ENCODE data around the gene EPB41L2. TPM values are rescaled to one million over a fixed set of nuclear protein-coding genes. Genes with fewer than 3 reads are reported as not detected.

EPB41L2 gene
- total RNA-seq, 1 donor from 2014 or later: 124 TPM

- Histone ChIP-seq H3K9me3 (no peaks in the 10 kb centered on the region), H3K27me3 (ENCODE audit: low read depth) (no peaks in the 10 kb centered on the region), H3K27ac (no peak overlapping the region), H3K4me1 (peaks cover 37% of the 10 kb centered on the region), H3K4me3 (no peak overlapping the region), H3K36me3 (no peaks in the 10 kb centered on the region)
- DNase-seq (no peak), ATAC-seq (no peak)
- intact Hi-C loops (cut with DNase I): no loop called here
- no peak for TF ChIP-seq CTCF (IDR thresholded peaks at IDR 0.05)
Observed at GRCh38 chr6:130932921-130933320, 130.1 kb downstream of the EPB41L2 start.

- Histone ChIP-seq H3K27me3 (ENCODE audit: low read depth) (no peaks in the 10 kb centered on the region), H3K36me3 (no peaks in the 10 kb centered on the region), H3K4me1 (peaks cover 39% of the 10 kb centered on the region), H3K27ac (no peak overlapping the region), H3K4me3 (no peak overlapping the region), H3K9me3 (no peaks in the 10 kb centered on the region)
- no peak for ATAC-seq
- no peak for DNase-seq
- intact Hi-C loops (cut with DNase I): no loop called here
- no peak for TF ChIP-seq CTCF (IDR thresholded peaks at IDR 0.05)
Observed at GRCh38 chr6:130932438-130932837, 130.6 kb downstream of the EPB41L2 start.

- intact Hi-C loops (cut with DNase I): no loop called here
- ATAC-seq: peak in 1 of 2 donors; percentile 54
Observed at GRCh38 chr6:130931683-130932082, 131.4 kb downstream of the EPB41L2 start.

GRCh38 chr6:130929036-130929678, 133.9 kb downstream of the EPB41L2 start:
- intact Hi-C loops (cut with DNase I): no loop called here
- no peak for TF ChIP-seq CTCF (IDR thresholded peaks at IDR 0.05)
- Histone ChIP-seq H3K9me3 (no peaks in the 10 kb centered on the region), H3K4me3 (no peak overlapping the region), H3K4me1 (peaks cover 21% of the 10 kb centered on the region), H3K36me3 (no peaks in the 10 kb centered on the region), H3K27ac (no peak overlapping the region), H3K27me3 (ENCODE audit: low read depth) (no peaks in the 10 kb centered on the region)
- DNase-seq (no peak), ATAC-seq (no peak)

More at GRCh38 chr6:130931683-130932082, 131.4 kb downstream of the EPB41L2 start:
- H3K4me1 ChIP-seq: peaks cover 39% of the 10 kb centered on the region
- no peaks in the 10 kb centered on the region for H3K27me3 ChIP-seq (ENCODE audit: low read depth)
- no peak for DNase-seq
- H3K27ac ChIP-seq: no peak overlapping the region
- TF ChIP-seq CTCF (IDR thresholded peaks at IDR 0.05): no peak
- H3K9me3 ChIP-seq: no peaks in the 10 kb centered on the region
- H3K4me3 ChIP-seq: no peak overlapping the region
- no peaks in the 10 kb centered on the region for H3K36me3 ChIP-seq

- H3K36me3 ChIP-seq: no peaks in the 10 kb centered on the region
- no peaks in the 10 kb centered on the region for H3K9me3 ChIP-seq
- H3K27me3 ChIP-seq (ENCODE audit: low read depth): no peaks in the 10 kb centered on the region
- peaks cover 18% of the 10 kb centered on the region for H3K4me1 ChIP-seq
- no peak for DNase-seq
- ATAC-seq: peak; percentile 56 to 67
- H3K4me3 ChIP-seq: no peak overlapping the region
- no peak overlapping the region for H3K27ac ChIP-seq
- intact Hi-C loops (cut with DNase I): no loop called here
- TF ChIP-seq CTCF (IDR thresholded peaks at IDR 0.05): no peak
Observed at GRCh38 chr6:130928158-130928912, 134.7 kb downstream of the EPB41L2 start.
